Activated T-helper 2 cell treated with anti-CD3 and anti-CD28 coated beads, Interferon-gamma antibody, Interleukin-2, Interleukin-4, amounts not matched to agents 10 μg/mL and 5 μg/mL and 100 μg/mL, durations not matched to agents 14 hours and 24 hours and 36 hours (primary cell): Measurements from ENCODE around the gene RIOK1. TPM values are rescaled to one million over a fixed set of nuclear protein-coding genes. Genes with fewer than 3 reads are reported as not detected.

Experiments used
- DNase-seq: peaks from one replicate; pipeline ENCODE4 v3.0.0; 2021; ENCODE audit warnings: low spot score
- H3K27ac Mint-ChIP-seq: one replicate; pipeline ENCODE4 v1.8.0; 2021; ENCODE audit warnings: mixed read lengths
- H3K27me3 Mint-ChIP-seq: one replicate; pipeline ENCODE4 v1.8.0; 2021; ENCODE audit warnings: low read depth, mixed read lengths
- H3K36me3 Mint-ChIP-seq: one replicate; pipeline ENCODE4 v1.8.0; 2021; ENCODE audit warnings: low read depth, mixed read lengths
- H3K4me1 Mint-ChIP-seq: one replicate; pipeline ENCODE4 v1.8.0; 2021; ENCODE audit warnings: low read depth, mixed read lengths
- H3K4me3 Mint-ChIP-seq: one replicate; pipeline ENCODE4 v1.8.0; 2021; ENCODE audit warnings: low read depth, mild to moderate bottlenecking, moderate library complexity, mixed read lengths
- H3K9me3 Mint-ChIP-seq: one replicate; pipeline ENCODE4 v1.8.0; 2021; ENCODE audit warnings: mixed read lengths
- intact Hi-C: fragments of 100-400 bp; cut with micrococcal nuclease; formaldehyde crosslinking; loops from one replicate; pipeline ENCODE4 v1.15.1; 2023
- total RNA-seq: library from RNA; stranded (reverse); gene quantifications from 2 replicates; pipeline ENCODE4 v1.2.3, GENCODE V29; 2022

Gene RIOK1
- total RNA-seq, 1 donor from 2014 or later: 44.4 TPM

DNA sequence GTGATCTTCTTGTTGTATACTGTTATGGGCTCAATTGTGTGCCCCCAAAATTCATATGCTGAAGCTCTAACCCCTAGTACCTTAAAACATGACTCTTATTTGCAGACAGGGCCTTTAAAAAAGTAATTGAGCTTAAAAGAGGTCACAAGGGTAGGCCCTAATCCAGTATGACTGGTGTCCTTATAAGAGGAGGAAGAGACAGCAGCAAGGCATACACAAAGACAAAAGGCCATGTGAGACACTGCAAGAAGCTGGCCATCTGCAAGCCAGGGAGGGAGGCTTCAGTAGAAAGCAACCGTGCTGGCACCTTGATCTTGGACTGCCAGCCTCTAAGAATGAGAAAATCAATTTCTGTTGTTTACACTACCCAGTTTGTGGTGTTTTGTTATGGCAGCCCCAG lies 8.5 kb upstream of the RIOK1 start:
- DNase-seq: no peak
- H3K36me3 Mint-ChIP-seq: no peaks in the 10 kb centered on the region
- H3K9me3 Mint-ChIP-seq: no peaks in the 10 kb centered on the region
- peaks cover 24% of the 10 kb centered on the region for H3K27me3 Mint-ChIP-seq
- H3K4me3 Mint-ChIP-seq: no peak overlapping the region
- no peak overlapping the region for H3K27ac Mint-ChIP-seq
- H3K4me1 Mint-ChIP-seq: no peaks in the 10 kb centered on the region
- intact Hi-C loops: no loop called here

DNA sequence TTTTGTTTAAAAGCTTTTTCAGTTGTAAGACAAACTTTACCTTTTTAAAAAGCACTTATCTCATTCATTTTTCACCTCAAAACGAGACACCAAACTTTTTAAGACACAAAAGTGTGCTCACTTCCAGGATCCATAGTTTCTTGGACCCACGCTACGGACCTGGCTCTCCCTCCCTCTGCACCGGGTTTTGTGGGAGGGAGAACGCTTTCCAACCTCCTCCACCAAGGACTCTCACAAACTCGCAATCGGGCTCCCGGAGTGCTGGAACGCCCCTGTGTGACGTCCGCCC lies 502 bp upstream of the RIOK1 start:
- intact Hi-C loops: loop anchor here (1.0 to 5.0 kb wide), 4 partner anchors 76 to 673 kb away; partner anchors contain the start of genes BLOC1S5, SNRNP48 and SSR1
- peaks cover 34% of the 10 kb centered on the region for H3K36me3 Mint-ChIP-seq
- no peaks in the 10 kb centered on the region for H3K27me3 Mint-ChIP-seq
- peak overlapping the region; percentile 99 for H3K27ac Mint-ChIP-seq
- peaks cover 27% of the 10 kb centered on the region for H3K4me1 Mint-ChIP-seq
- DNase-seq: no peak
- H3K4me3 Mint-ChIP-seq: peak overlapping the region; percentile 92
- no peaks in the 10 kb centered on the region for H3K9me3 Mint-ChIP-seq

DNA sequence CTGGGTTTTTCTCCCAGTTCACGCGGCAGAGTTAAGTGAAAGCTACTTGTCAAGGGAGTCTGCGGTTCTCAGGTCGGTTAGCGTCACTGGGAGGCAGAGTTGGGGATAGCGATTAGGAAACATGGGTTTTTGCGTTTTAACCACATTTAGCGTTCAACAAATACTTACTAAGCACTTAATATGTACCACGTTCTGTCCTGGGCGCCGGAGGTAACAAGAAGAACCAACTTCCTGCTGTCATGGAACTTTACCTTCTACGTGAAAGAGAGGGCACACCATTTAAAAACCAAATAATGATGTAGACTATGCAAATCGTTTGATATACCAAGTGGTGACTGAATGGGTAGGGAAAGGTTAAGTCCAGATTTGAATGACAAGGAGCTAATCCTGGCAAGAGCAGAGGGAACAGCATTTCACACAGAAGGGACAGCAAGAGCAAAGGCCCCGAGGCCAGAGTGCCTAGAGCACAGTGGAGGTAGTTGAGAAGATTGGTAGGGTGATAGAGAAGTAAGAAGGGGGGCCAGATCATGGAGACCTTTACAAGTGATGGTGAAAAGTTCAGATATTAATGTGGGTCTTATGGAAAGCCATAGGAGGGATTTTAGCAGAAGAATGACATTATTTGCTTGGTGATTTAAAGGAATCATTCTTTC lies 744 bp downstream of the RIOK1 start:
- no peaks in the 10 kb centered on the region for H3K27me3 Mint-ChIP-seq
- peaks cover 45% of the 10 kb centered on the region for H3K36me3 Mint-ChIP-seq
- intact Hi-C loops: loop anchor here (10.0 kb wide), 1 partner anchor 736 kb away; no protein-coding TSS in a partner anchor
- peaks cover 27% of the 10 kb centered on the region for H3K4me1 Mint-ChIP-seq
- peak overlapping the region; percentile 92 for H3K4me3 Mint-ChIP-seq
- H3K9me3 Mint-ChIP-seq: no peaks in the 10 kb centered on the region
- H3K27ac Mint-ChIP-seq: peak overlapping the region; percentile 99
- no peak for DNase-seq

DNA sequence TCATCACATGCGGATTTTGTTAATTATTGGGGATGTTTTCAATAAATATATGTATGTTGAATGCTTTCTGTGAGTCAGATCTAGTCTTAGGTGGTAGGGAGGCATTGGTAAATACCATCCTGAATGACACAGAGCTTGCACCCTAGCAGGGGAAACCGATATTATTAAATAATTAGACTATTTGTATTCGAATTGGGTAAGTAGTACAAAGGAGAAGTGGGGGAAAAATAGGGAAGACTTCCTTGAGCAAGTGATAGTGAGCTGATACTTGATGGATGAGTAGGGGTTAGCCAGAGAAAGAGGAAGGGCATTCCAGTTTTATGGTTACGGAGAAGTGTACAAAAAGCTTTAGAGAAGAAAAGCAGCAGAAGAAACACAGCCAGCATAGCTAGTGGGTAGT lies 1.5 kb downstream of the RIOK1 start:
- Mint-ChIP-seq H3K4me1 (peaks cover 27% of the 10 kb centered on the region), H3K36me3 (peaks cover 52% of the 10 kb centered on the region), H3K9me3 (no peaks in the 10 kb centered on the region), H3K27me3 (no peaks in the 10 kb centered on the region), H3K27ac (no peak overlapping the region), H3K4me3 (peak overlapping the region; percentile 92)
- intact Hi-C loops: loop anchor here (10.0 kb wide), 1 partner anchor 736 kb away; no protein-coding TSS in a partner anchor
- no peak for DNase-seq

DNA sequence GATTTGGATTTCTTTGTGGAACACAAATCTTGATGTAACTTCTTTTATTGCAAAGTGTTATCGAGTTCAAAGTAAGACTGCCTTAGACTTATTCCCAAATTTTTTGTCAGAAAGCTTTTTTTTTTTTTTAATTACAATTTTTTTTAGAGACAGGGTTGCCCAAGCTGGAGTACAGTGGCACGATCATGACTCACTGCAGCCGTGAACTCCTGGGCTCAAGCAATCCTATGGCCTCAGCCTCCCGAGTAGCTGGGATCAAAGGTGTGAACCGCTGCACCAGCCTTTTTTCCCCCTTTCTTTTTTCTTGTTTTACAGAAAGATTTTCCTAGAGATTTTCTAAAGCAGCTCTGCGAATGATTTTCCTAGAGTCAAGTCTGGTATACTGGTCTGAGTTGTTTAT lies 2.8 kb downstream of the RIOK1 start:
- Mint-ChIP-seq H3K36me3 (peaks cover 62% of the 10 kb centered on the region), H3K27ac (no peak overlapping the region), H3K4me1 (peaks cover 27% of the 10 kb centered on the region), H3K27me3 (no peaks in the 10 kb centered on the region), H3K9me3 (no peaks in the 10 kb centered on the region), H3K4me3 (no peak overlapping the region)
- intact Hi-C loops: loop anchor here (10.0 kb wide), 1 partner anchor 738 kb away; no protein-coding TSS in a partner anchor
- DNase-seq: no peak

DNA sequence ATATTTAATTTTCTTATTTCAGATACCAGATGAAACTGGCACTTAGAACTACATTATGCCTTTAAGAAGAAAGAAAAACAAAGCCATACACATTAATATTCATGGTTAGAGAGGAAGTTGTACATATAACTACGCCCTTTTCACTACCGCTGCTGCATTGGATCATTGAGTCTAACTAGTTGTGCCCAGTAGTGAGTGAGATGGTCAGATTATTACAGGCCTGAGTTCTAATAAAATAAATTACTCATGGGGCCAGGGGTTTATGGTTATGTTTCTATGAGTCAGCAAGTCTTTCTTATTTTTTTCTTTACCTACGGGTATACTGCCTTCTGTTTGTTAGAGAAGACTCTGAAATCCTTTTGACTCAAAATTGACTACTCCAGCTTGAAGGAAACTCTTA lies 11.5 kb downstream of the RIOK1 start:
- Mint-ChIP-seq H3K4me1 (no peaks in the 10 kb centered on the region), H3K36me3 (peaks cover 85% of the 10 kb centered on the region), H3K27ac (no peak overlapping the region), H3K27me3 (no peaks in the 10 kb centered on the region), H3K4me3 (no peak overlapping the region), H3K9me3 (no peaks in the 10 kb centered on the region)
- intact Hi-C loops: no loop called here
- DNase-seq: no peak

DNA sequence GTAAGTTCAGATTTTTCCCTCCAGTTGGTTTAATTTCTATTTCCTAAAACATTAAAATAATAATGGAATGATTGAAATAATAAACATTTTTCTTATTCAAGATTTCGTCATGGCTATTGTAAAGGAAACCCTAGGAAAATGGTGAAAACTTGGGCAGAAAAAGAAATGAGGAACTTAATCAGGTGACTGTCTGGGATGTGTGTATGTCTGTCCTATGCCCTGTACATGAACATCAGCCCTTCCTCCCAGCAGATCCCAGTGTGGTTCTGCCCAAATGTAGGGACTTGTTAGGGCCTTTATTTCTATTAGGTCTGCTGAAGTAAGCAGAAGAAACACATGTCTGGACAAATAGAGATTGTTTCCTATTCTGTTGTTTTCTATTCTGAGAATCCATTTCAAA lies 13.1 kb downstream of the RIOK1 start:
- no peak for DNase-seq
- Mint-ChIP-seq H3K9me3 (no peaks in the 10 kb centered on the region), H3K36me3 (peaks cover 86% of the 10 kb centered on the region), H3K4me3 (no peak overlapping the region), H3K27me3 (no peaks in the 10 kb centered on the region), H3K4me1 (no peaks in the 10 kb centered on the region), H3K27ac (no peak overlapping the region)
- intact Hi-C loops: no loop called here

DNA sequence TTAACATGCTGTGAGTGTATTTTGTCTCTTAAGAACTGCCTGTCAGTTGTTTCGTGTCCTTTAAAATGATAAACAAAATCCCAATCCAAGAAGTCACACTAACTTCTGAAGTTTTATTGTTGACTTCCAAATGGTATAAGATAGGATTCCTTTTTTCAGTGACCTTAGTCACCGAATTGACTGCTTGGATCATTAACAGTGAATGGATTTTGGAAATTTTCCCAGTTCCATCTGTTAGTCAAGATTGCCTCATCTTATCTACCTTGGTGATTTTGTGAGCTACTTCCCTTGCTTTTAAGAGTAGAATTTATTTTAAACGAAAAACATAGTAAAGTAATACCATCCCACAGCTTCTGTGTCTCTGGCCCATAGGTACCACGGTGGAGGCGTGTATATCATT lies 14.9 kb downstream of the RIOK1 start:
- no peak for DNase-seq
- Mint-ChIP-seq H3K36me3 (peaks cover 81% of the 10 kb centered on the region), H3K9me3 (no peaks in the 10 kb centered on the region), H3K4me1 (no peaks in the 10 kb centered on the region), H3K27me3 (no peaks in the 10 kb centered on the region), H3K27ac (no peak overlapping the region), H3K4me3 (no peak overlapping the region)
- intact Hi-C loops: no loop called here

DNA sequence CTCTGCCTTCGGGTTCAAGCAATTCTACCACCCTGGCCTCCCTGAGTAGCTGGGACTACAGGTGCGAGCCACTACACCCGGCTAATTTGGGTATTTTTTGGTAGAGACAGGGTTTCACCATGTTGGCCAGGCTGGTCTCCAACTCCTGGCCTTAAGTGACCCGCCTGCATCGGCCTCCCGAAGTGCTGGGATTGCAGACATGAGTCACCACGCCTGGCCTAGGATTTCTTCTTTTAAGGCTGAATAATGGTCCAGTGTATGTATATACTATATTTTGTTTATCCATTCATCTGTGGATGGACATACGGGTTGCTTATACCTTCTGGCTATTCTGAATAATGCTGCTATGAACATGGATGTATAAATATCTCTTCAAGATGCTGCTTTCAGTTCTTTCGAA lies 17.1 kb downstream of the RIOK1 start:
- Mint-ChIP-seq H3K4me3 (no peak overlapping the region), H3K27ac (no peak overlapping the region), H3K9me3 (no peaks in the 10 kb centered on the region), H3K36me3 (peaks cover 81% of the 10 kb centered on the region), H3K4me1 (no peaks in the 10 kb centered on the region), H3K27me3 (no peaks in the 10 kb centered on the region)
- intact Hi-C loops: no loop called here
- DNase-seq: no peak

DNA sequence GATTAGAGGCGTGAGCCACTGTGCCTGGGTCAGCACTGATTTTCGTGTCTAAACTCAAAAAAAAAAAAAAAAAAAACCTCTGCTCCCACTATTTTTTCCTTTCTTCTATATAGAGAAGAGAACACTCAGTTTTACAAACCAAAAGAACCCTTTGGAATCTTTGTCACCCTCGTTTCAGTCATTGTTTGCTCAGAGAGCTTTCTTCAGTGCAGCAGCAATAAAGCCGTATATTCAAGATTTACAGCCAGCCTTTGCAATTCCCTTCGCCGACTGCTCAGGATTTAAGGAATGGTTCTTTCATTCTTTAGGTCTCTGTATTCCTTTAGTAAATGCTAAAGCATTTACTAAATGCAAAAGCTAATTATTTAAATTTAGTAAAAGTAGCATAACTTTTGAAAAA lies 20.1 kb downstream of the RIOK1 start:
- no peaks in the 10 kb centered on the region for H3K4me1 Mint-ChIP-seq
- H3K27ac Mint-ChIP-seq: no peak overlapping the region
- intact Hi-C loops: no loop called here
- no peak overlapping the region for H3K4me3 Mint-ChIP-seq
- DNase-seq: no peak
- no peaks in the 10 kb centered on the region for H3K27me3 Mint-ChIP-seq
- H3K36me3 Mint-ChIP-seq: peaks cover 72% of the 10 kb centered on the region
- no peaks in the 10 kb centered on the region for H3K9me3 Mint-ChIP-seq

DNA sequence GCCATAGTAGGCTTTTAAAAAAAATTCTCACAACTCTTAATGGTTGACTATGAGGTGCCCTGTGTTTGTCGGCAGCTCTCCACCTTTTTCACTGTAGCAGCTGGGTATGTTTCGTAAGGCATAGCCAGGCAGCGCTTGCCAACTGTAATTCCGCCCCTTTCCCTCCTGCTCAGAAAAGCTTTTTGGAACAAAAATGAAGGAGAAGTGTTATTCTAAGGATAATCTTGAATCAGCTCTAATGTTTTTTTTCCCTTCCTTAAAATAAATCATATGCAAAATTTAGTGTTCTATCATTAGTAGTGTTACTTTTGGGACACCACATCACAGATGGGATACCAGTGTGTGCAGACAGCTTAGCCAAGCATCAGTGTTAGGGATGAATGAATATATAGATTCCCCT lies 21.2 kb downstream of the RIOK1 start:
- intact Hi-C loops: no loop called here
- Mint-ChIP-seq H3K36me3 (peaks cover 72% of the 10 kb centered on the region), H3K4me3 (no peak overlapping the region), H3K9me3 (no peaks in the 10 kb centered on the region), H3K27me3 (no peaks in the 10 kb centered on the region), H3K27ac (no peak overlapping the region), H3K4me1 (no peaks in the 10 kb centered on the region)
- DNase-seq: no peak

DNA sequence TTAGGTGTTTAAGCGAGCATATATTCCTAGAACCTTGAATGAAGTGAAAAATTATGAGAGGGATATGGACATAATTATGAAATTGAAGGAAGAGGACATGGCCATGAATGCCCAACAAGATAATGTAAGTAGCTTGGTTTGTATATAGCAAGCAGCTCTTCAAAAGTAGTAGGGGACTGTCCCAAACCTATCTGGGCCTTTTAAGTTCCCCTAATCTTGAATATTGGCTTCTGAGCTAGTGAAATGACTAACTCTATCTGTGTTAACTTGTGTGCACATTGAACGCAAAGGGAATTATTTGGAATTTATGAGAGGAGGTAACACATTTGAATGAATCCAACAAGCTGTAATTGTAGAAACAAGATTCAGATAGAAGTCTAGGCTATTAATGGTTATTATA lies 21.7 kb downstream of the RIOK1 start:
- Mint-ChIP-seq H3K9me3 (no peaks in the 10 kb centered on the region), H3K36me3 (peaks cover 69% of the 10 kb centered on the region), H3K27ac (no peak overlapping the region), H3K4me1 (no peaks in the 10 kb centered on the region), H3K27me3 (no peaks in the 10 kb centered on the region), H3K4me3 (no peak overlapping the region)
- intact Hi-C loops: no loop called here
- no peak for DNase-seq

DNA sequence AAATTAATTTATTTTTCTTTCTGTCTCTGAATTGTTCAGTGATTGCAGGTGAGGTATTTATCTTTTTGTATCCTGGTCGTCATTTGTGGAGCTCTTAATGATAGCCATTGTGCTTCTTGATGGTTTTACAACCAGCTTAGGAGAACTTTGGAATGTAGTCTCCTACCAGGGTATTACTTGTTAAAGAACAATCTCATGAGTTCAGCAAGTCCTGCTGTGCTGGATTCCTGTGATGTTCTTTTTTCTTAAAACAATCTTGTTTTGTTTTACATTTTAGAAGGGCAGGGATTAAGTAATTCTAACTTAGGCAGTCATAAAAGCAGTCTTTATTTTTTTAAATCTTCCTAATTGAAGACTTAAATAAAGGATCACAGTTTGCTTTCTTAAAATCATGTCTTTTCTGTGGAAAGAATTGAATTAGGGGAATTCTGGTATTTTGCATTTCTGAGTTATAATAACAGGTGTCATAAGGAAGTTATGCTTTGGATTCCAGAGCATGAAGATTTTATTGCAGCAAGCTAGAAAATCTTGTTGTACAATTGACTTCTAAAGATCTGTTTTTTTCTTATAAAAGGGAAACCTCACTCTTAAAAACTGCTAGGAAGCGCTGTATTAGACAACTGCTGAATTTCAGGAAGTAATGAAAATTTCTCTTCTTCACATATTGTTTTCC lies 23.7 kb downstream of the RIOK1 start:
- intact Hi-C loops: no loop called here
- H3K4me3 Mint-ChIP-seq: no peak overlapping the region
- H3K4me1 Mint-ChIP-seq: peaks cover 4% of the 10 kb centered on the region
- H3K27me3 Mint-ChIP-seq: no peaks in the 10 kb centered on the region
- H3K9me3 Mint-ChIP-seq: no peaks in the 10 kb centered on the region
- no peak for DNase-seq
- H3K27ac Mint-ChIP-seq: no peak overlapping the region
- peaks cover 67% of the 10 kb centered on the region for H3K36me3 Mint-ChIP-seq
